ENCODE data around the gene ACSS1.
"Not testable (repeated sequence)": the region's sequence is repeated elsewhere in the genome, so short reads cannot be mapped to it uniquely, and the experiment has no call there.

ACSS1 gene

GRCh38 chr20:25006431-25007167 lies 51.3 kb downstream of the ACSS1 start:
- Histone ChIP-seq H3K27ac (ENCODE audit: low read depth, low read length) (no peak overlapping the region), H3K4me1 (ENCODE audit: control insufficient read depth in 5 of 5, insufficient read depth in 5 of 5, low read length in 5 of 5) (no peaks in the 10 kb centered on the region), H3K36me3 (ENCODE audit: control insufficient read depth in 5 of 5, insufficient read depth in 5 of 5, low read length in 5 of 5) (peaks cover 4 to 65% (median 48%) of the 10 kb centered on the region in 5 donors), H3K9ac (ENCODE audit: low read length in 5 of 5) (no peak overlapping the region), H3K27me3 (ENCODE audit: control insufficient read depth in 5 of 5, insufficient read depth in 4 of 5, low read length in 5 of 5) (no peaks in the 10 kb centered on the region), H3K4me3 (ENCODE audit: low read depth in 1 of 5, low read length in 5 of 5) (no peak overlapping the region), H3K9me3 (ENCODE audit: control insufficient read depth in 5 of 5, low read length in 5 of 5) (no peaks in the 10 kb centered on the region)

- Histone ChIP-seq H3K36me3 (ENCODE audit: control insufficient read depth in 5 of 5, insufficient read depth in 5 of 5, low read length in 5 of 5) (peaks cover 4 to 55% (median 42%) of the 10 kb centered on the region in 5 donors), H3K9ac (ENCODE audit: low read length in 5 of 5) (no peak overlapping the region), H3K27me3 (ENCODE audit: control insufficient read depth in 5 of 5, insufficient read depth in 4 of 5, low read length in 5 of 5) (no peaks in the 10 kb centered on the region), H3K27ac (ENCODE audit: low read depth, low read length) (no peak overlapping the region), H3K4me3 (ENCODE audit: low read depth in 1 of 5, low read length in 5 of 5) (no peak overlapping the region), H3K4me1 (ENCODE audit: control insufficient read depth in 5 of 5, insufficient read depth in 5 of 5, low read length in 5 of 5) (peaks cover 0 to 2% (median 0%) of the 10 kb centered on the region in 5 donors), H3K9me3 (ENCODE audit: control insufficient read depth in 5 of 5, low read length in 5 of 5) (no peaks in the 10 kb centered on the region)
Observed at GRCh38 chr20:25005661-25006060, 52.3 kb downstream of the ACSS1 start.

- no peak overlapping the region for H3K27ac ChIP-seq (ENCODE audit: low read depth, low read length)
- no peaks in the 10 kb centered on the region for H3K27me3 ChIP-seq (ENCODE audit: control insufficient read depth in 5 of 5, insufficient read depth in 4 of 5, low read length in 5 of 5)
- peaks cover 0 to 2% (median 0%) of the 10 kb centered on the region in 5 donors for H3K4me1 ChIP-seq (ENCODE audit: control insufficient read depth in 5 of 5, insufficient read depth in 5 of 5, low read length in 5 of 5)
- peaks cover 4 to 51% (median 38%) of the 10 kb centered on the region in 5 donors for H3K36me3 ChIP-seq (ENCODE audit: control insufficient read depth in 5 of 5, insufficient read depth in 5 of 5, low read length in 5 of 5)
- no peak overlapping the region for H3K4me3 ChIP-seq (ENCODE audit: low read depth in 1 of 5, low read length in 5 of 5)
- no peaks in the 10 kb centered on the region for H3K9me3 ChIP-seq (ENCODE audit: control insufficient read depth in 5 of 5, low read length in 5 of 5)
- H3K9ac ChIP-seq (ENCODE audit: low read length in 5 of 5) = no peak overlapping the region
Observed at GRCh38 chr20:25005220-25005619, 52.7 kb downstream of the ACSS1 start.

- no peaks in the 10 kb centered on the region for H3K9me3 ChIP-seq (ENCODE audit: control insufficient read depth in 5 of 5, low read length in 5 of 5)
- no peaks in the 10 kb centered on the region for H3K27me3 ChIP-seq (ENCODE audit: control insufficient read depth in 5 of 5, insufficient read depth in 4 of 5, low read length in 5 of 5)
- H3K4me3 ChIP-seq (ENCODE audit: low read depth in 1 of 5, low read length in 5 of 5) = no peak overlapping the region
- H3K4me1 ChIP-seq (ENCODE audit: control insufficient read depth in 5 of 5, insufficient read depth in 5 of 5, low read length in 5 of 5) = peaks cover 0 to 4% (median 0%) of the 10 kb centered on the region in 5 donors
- H3K9ac ChIP-seq (ENCODE audit: low read length in 5 of 5) = no peak overlapping the region
- no peak overlapping the region for H3K27ac ChIP-seq (ENCODE audit: low read depth, low read length)
- H3K36me3 ChIP-seq (ENCODE audit: control insufficient read depth in 5 of 5, insufficient read depth in 5 of 5, low read length in 5 of 5) = peaks cover 4 to 29% (median 23%) of the 10 kb centered on the region in 5 donors
Observed at GRCh38 chr20:25003002-25003401, 54.9 kb downstream of the ACSS1 start.

- H3K4me3 ChIP-seq (ENCODE audit: low read depth in 1 of 5, low read length in 5 of 5); H3K4me1 ChIP-seq (ENCODE audit: control insufficient read depth in 5 of 5, insufficient read depth in 5 of 5, low read length in 5 of 5); H3K27me3 ChIP-seq (ENCODE audit: control insufficient read depth in 5 of 5, insufficient read depth in 4 of 5, low read length in 5 of 5); H3K9ac ChIP-seq (ENCODE audit: low read length in 5 of 5); H3K9me3 ChIP-seq (ENCODE audit: control insufficient read depth in 5 of 5, low read length in 5 of 5); H3K27ac ChIP-seq (ENCODE audit: low read depth, low read length): not testable (repeated sequence)
- peaks cover 0 to 12% (median 7%) of the 10 kb centered on the region in 5 donors for H3K36me3 ChIP-seq (ENCODE audit: control insufficient read depth in 5 of 5, insufficient read depth in 5 of 5, low read length in 5 of 5)
Observed at GRCh38 chr20:25001323-25001722, 56.6 kb downstream of the ACSS1 start.

GRCh38 chr20:25000268-25000801 lies 57.6 kb downstream of the ACSS1 start:
- peaks cover 0 to 5% (median 1%) of the 10 kb centered on the region in 5 donors for H3K4me1 ChIP-seq (ENCODE audit: control insufficient read depth in 5 of 5, insufficient read depth in 5 of 5, low read length in 5 of 5)
- no peak overlapping the region for H3K27ac ChIP-seq (ENCODE audit: low read depth, low read length)
- H3K9me3 ChIP-seq (ENCODE audit: control insufficient read depth in 5 of 5, low read length in 5 of 5) = no peaks in the 10 kb centered on the region
- no peak overlapping the region for H3K9ac ChIP-seq (ENCODE audit: low read length in 5 of 5)
- H3K36me3 ChIP-seq (ENCODE audit: control insufficient read depth in 5 of 5, insufficient read depth in 5 of 5, low read length in 5 of 5) = peaks cover 0 to 3% (median 0%) of the 10 kb centered on the region in 5 donors
- H3K4me3 ChIP-seq (ENCODE audit: low read depth in 1 of 5, low read length in 5 of 5) = no peak overlapping the region
- H3K27me3 ChIP-seq (ENCODE audit: control insufficient read depth in 5 of 5, insufficient read depth in 4 of 5, low read length in 5 of 5) = peaks cover 0 to 4% (median 0%) of the 10 kb centered on the region in 5 donors

GRCh38 chr20:24999568-24999967 lies 58.4 kb downstream of the ACSS1 start:
- H3K27me3 ChIP-seq (ENCODE audit: control insufficient read depth in 5 of 5, insufficient read depth in 4 of 5, low read length in 5 of 5) = peaks cover 0 to 4% (median 0%) of the 10 kb centered on the region in 5 donors
- H3K9me3 ChIP-seq (ENCODE audit: control insufficient read depth in 5 of 5, low read length in 5 of 5) = no peaks in the 10 kb centered on the region
- no peak overlapping the region for H3K4me3 ChIP-seq (ENCODE audit: low read depth in 1 of 5, low read length in 5 of 5)
- peaks cover 0 to 12% (median 6%) of the 10 kb centered on the region in 5 donors for H3K4me1 ChIP-seq (ENCODE audit: control insufficient read depth in 5 of 5, insufficient read depth in 5 of 5, low read length in 5 of 5)
- H3K27ac ChIP-seq (ENCODE audit: low read depth, low read length) = no peak overlapping the region
- H3K9ac ChIP-seq (ENCODE audit: low read length in 5 of 5) = no peak overlapping the region
- H3K36me3 ChIP-seq (ENCODE audit: control insufficient read depth in 5 of 5, insufficient read depth in 5 of 5, low read length in 5 of 5) = no peaks in the 10 kb centered on the region

GRCh38 chr20:24998631-24999445 lies 59.1 kb downstream of the ACSS1 start:
- no peaks in the 10 kb centered on the region for H3K9me3 ChIP-seq (ENCODE audit: control insufficient read depth in 5 of 5, low read length in 5 of 5)
- H3K9ac ChIP-seq (ENCODE audit: low read length in 5 of 5) = no peak overlapping the region
- H3K36me3 ChIP-seq (ENCODE audit: control insufficient read depth in 5 of 5, insufficient read depth in 5 of 5, low read length in 5 of 5) = no peaks in the 10 kb centered on the region
- H3K27ac ChIP-seq (ENCODE audit: low read depth, low read length) = no peak overlapping the region
- no peak overlapping the region for H3K4me3 ChIP-seq (ENCODE audit: low read depth in 1 of 5, low read length in 5 of 5)
- peaks cover 0 to 4% (median 0%) of the 10 kb centered on the region in 5 donors for H3K27me3 ChIP-seq (ENCODE audit: control insufficient read depth in 5 of 5, insufficient read depth in 4 of 5, low read length in 5 of 5)
- peaks cover 0 to 19% (median 6%) of the 10 kb centered on the region in 5 donors for H3K4me1 ChIP-seq (ENCODE audit: control insufficient read depth in 5 of 5, insufficient read depth in 5 of 5, low read length in 5 of 5)

- H3K27ac ChIP-seq (ENCODE audit: low read depth, low read length) = no peak overlapping the region
- H3K9me3 ChIP-seq (ENCODE audit: control insufficient read depth in 5 of 5, low read length in 5 of 5) = no peaks in the 10 kb centered on the region
- H3K4me3 ChIP-seq (ENCODE audit: low read depth in 1 of 5, low read length in 5 of 5) = no peak overlapping the region
- peaks cover 0 to 4% (median 0%) of the 10 kb centered on the region in 5 donors for H3K27me3 ChIP-seq (ENCODE audit: control insufficient read depth in 5 of 5, insufficient read depth in 4 of 5, low read length in 5 of 5)
- no peaks in the 10 kb centered on the region for H3K36me3 ChIP-seq (ENCODE audit: control insufficient read depth in 5 of 5, insufficient read depth in 5 of 5, low read length in 5 of 5)
- no peak overlapping the region for H3K9ac ChIP-seq (ENCODE audit: low read length in 5 of 5)
- peaks cover 0 to 26% (median 11%) of the 10 kb centered on the region in 5 donors for H3K4me1 ChIP-seq (ENCODE audit: control insufficient read depth in 5 of 5, insufficient read depth in 5 of 5, low read length in 5 of 5)
Observed at GRCh38 chr20:24998121-24998520, 59.8 kb downstream of the ACSS1 start.
